ENCODE results near the gene P2RY6.
A peak's percentile ranks its signal among the peaks of the same experiment; 100 is the strongest.

P2RY6 gene

GRCh38 chr11:73326929-73327811 is 55.0 kb downstream of the P2RY6 start:
- TF ChIP-seq REST (IDR thresholded peaks at IDR 0.05; ENCODE audit: low read depth), result no peak
- TF ChIP-seq RAD21 (IDR thresholded peaks at IDR 0.05; ENCODE audit: low read depth), result no peak
- peak; percentile 55; the same call in 1 of the 2 replicates for TF ChIP-seq MAX (IDR thresholded peaks at IDR 0.05)

GRCh38 chr11:73327812-73328364 is 55.8 kb downstream of the P2RY6 start:
- TF ChIP-seq MAX (IDR thresholded peaks at IDR 0.05), result no peak
- TF ChIP-seq EP300 (IDR thresholded peaks at IDR 0.05; ENCODE audit: borderline replicate concordance), result no peak
- TF ChIP-seq YY1 (IDR thresholded peaks at IDR 0.05; ENCODE audit: low read depth), result no peak
- no peak for TF ChIP-seq FOXM1 (IDR thresholded peaks at IDR 0.05; ENCODE audit: borderline replicate concordance, low read depth)
- TF ChIP-seq RAD21 (IDR thresholded peaks at IDR 0.05; ENCODE audit: low read depth), result no peak
- no peak for TF ChIP-seq TEAD4 (IDR thresholded peaks at IDR 0.05)

GRCh38 chr11:73330569-73331093 is 58.5 kb downstream of the P2RY6 start:
- TF ChIP-seq EGR1 (IDR thresholded peaks at IDR 0.05), result 0 out of 2 replicates have a peak, but pooled peaks have one; percentile 15
- peak; percentile 44; the same call in 1 of the 2 replicates for TF ChIP-seq RAD21 (IDR thresholded peaks at IDR 0.05; ENCODE audit: low read depth)
- TF ChIP-seq NFIC (IDR thresholded peaks at IDR 0.05), result no peak

GRCh38 chr11:73331138-73331916 is 59.2 kb downstream of the P2RY6 start:
- TF ChIP-seq REST (IDR thresholded peaks at IDR 0.05; ENCODE audit: low read depth) (no peak), NFIC (IDR thresholded peaks at IDR 0.05) (no peak), TEAD4 (IDR thresholded peaks at IDR 0.05) (peak; percentile 84), MAX (IDR thresholded peaks at IDR 0.05) (no peak), TAF1 (IDR thresholded peaks at IDR 0.05; ENCODE audit: low read depth) (no peak), CREB1 (IDR thresholded peaks at IDR 0.05; ENCODE audit: low read depth) (no peak), EGR1 (IDR thresholded peaks at IDR 0.05) (no peak), CEBPB (IDR thresholded peaks at IDR 0.05) (no peak)

GRCh38 chr11:73333173-73333572 is 61.0 kb downstream of the P2RY6 start:
- TF ChIP-seq TAF1 (IDR thresholded peaks at IDR 0.05; ENCODE audit: low read depth) (no peak), EP300 (IDR thresholded peaks at IDR 0.05; ENCODE audit: borderline replicate concordance) (no peak), TCF12 (IDR thresholded peaks at IDR 0.05; ENCODE audit: low read depth) (no peak), FOXM1 (IDR thresholded peaks at IDR 0.05; ENCODE audit: borderline replicate concordance, low read depth) (no peak), EGR1 (IDR thresholded peaks at IDR 0.05) (no peak), REST (IDR thresholded peaks at IDR 0.05; ENCODE audit: low read depth) (no peak), ZBTB7A (IDR thresholded peaks at IDR 0.05; ENCODE audit: low read depth) (no peak), NFIC (IDR thresholded peaks at IDR 0.05) (no peak), CREB1 (IDR thresholded peaks at IDR 0.05; ENCODE audit: low read depth) (no peak), YY1 (IDR thresholded peaks at IDR 0.05; ENCODE audit: low read depth) (no peak), USF1 (IDR thresholded peaks at IDR 0.05) (no peak)

Measured in Ishikawa (cell line).